B cell (primary cell): ENCODE data around the gene PLAAT3. TPM values are rescaled to one million over a fixed set of nuclear protein-coding genes. Genes with fewer than 3 reads are reported as not detected.
A peak's percentile ranks its signal among the peaks of the same experiment; 100 is the strongest.
"Not testable (repeated sequence)": the region's sequence is repeated elsewhere in the genome, so short reads cannot be mapped to it uniquely, and the experiment has no call there.

Experiments
- ATAC-seq: fragments of 200-7000 bp; cut with Tn5 transposase; one replicate; pipeline ENCODE4 v1.10.0; 2021; ENCODE audit warnings: low read depth, mild to moderate bottlenecking, moderate number of reproducible peaks, moderate library complexity
- CTCF ChIA-PET: fragments of 350-600 bp; sonication (Branson Sonifier 250); formaldehyde crosslinking; loops from one replicate; lab custom pipeline; 2021; ENCODE audit warnings: antibody characterized with exemption, inconsistent platforms; lab: Charles Lee
- POLR2A ChIA-PET: fragments of 350-600 bp; sonication (Branson Sonifier 250); formaldehyde crosslinking; loops from one replicate; lab custom pipeline; 2021; ENCODE audit warnings: antibody characterized with exemption; lab: Charles Lee
- DNase-seq: peaks from one replicate; pipeline ENCODE4 v3.0.0; 2013
- H2AFZ ChIP-seq: 2 replicates; pipeline ENCODE4 v1.6.1; 2012; ENCODE audit warnings: mild to moderate bottlenecking, low read depth, low read length; ENCODE audit not compliant: insufficient read depth, poor library complexity, severe bottlenecking
- H3K27ac ChIP-seq, 2 donors: 1 replicate in 1 of 2; 2 replicates in 1 of 2; pipeline ENCODE4 v1.5.1; 2012 to 2013; ENCODE audit warnings: low read length in 2 of 2, mild to moderate bottlenecking in 2 of 2, moderate library complexity in 1 of 2
- H3K27me3 ChIP-seq, 4 experiments: fragments of 200-600 bp in 1 of 4; sonication (generic) in 1 of 4; replicated peaks in 1 of 4; 1 replicate in 2 of 4; 2 replicates in 2 of 4; pipeline versions ENCODE4 v1.6.1 to v1.7.0; 2013 to 2016; ENCODE audit warnings: low read length in 3 of 4, mild to moderate bottlenecking in 2 of 4, mixed read lengths in 1 of 4, moderate library complexity in 1 of 4; ENCODE audit not compliant: insufficient read depth in 4 of 4, control insufficient read depth in 3 of 4; ENCODE audit errors: control extremely low read depth in 1 of 4
- H3K36me3 ChIP-seq, 2 experiments: replicated peaks in 1 of 2; 1 replicate in 1 of 2; 2 replicates in 1 of 2; pipeline versions ENCODE4 v1.6.1 to v1.7.1; 2013; ENCODE audit warnings: low read length in 1 of 2; ENCODE audit not compliant: insufficient read depth in 2 of 2, control insufficient read depth in 1 of 2; ENCODE audit errors: control extremely low read depth in 1 of 2, extremely low read depth in 1 of 2
- H3K4me1 ChIP-seq, 2 donors: fragments of 200-600 bp in 1 of 2; sonication (generic) in 1 of 2; 1 replicate in 1 of 2; 2 replicates in 1 of 2; pipeline versions ENCODE4 v1.5.1 to v1.6.1; 2013 to 2017; ENCODE audit warnings: low read length in 2 of 2; ENCODE audit not compliant: control insufficient read depth in 2 of 2, insufficient read depth in 2 of 2
- H3K4me2 ChIP-seq: replicated peaks from 2 replicates; pipeline ENCODE3; 2012; ENCODE audit warnings: mild to moderate bottlenecking, low read depth, low read length; ENCODE audit not compliant: poor library complexity, severe bottlenecking
- H3K4me3 ChIP-seq, 5 experiments: fragments of 200-600 bp in 1 of 5; sonication (generic) in 1 of 5; 1 replicate in 3 of 5; 2 replicates in 2 of 5; pipeline versions ENCODE4 v1.5.1 to v1.7.0; 2011 to 2016; ENCODE audit warnings: low read length in 4 of 5, mild to moderate bottlenecking in 4 of 5, low read depth in 2 of 5, control low read depth in 1 of 5, moderate library complexity in 1 of 5; ENCODE audit not compliant: insufficient read depth in 1 of 5; ENCODE audit errors: control extremely low read depth in 1 of 5, extremely low read depth in 1 of 5
- H3K79me2 ChIP-seq: fragments of 200-600 bp; sonication (generic); one replicate; pipeline ENCODE4 v1.6.0; 2016; ENCODE audit warnings: low read length; ENCODE audit not compliant: control insufficient read depth, insufficient read depth
- H3K9ac ChIP-seq: fragments of 200-600 bp; sonication (generic); 2 replicates; pipeline ENCODE4 v1.6.1; 2017; ENCODE audit warnings: mild to moderate bottlenecking, low read length, moderate library complexity
- H3K9me3 ChIP-seq, 3 donors: one replicate each; pipeline versions ENCODE4 v1.6.1 to v1.7.1; 2013; ENCODE audit warnings: low read length in 2 of 3; ENCODE audit not compliant: control insufficient read depth in 2 of 3, insufficient read depth in 1 of 3; ENCODE audit errors: control extremely low read depth in 1 of 3
- H4K20me1 ChIP-seq: 2 replicates; pipeline ENCODE4 v1.6.0; 2012; ENCODE audit warnings: mild to moderate bottlenecking, low read length; ENCODE audit not compliant: insufficient read depth, control insufficient read depth, poor library complexity, severe bottlenecking
- H3K27ac Mint-ChIP-seq: one replicate; pipeline ENCODE4 v1.8.0; 2021; ENCODE audit warnings: mixed read lengths
- H3K27me3 Mint-ChIP-seq: one replicate; pipeline ENCODE4 v1.8.0; 2021; ENCODE audit warnings: mixed read lengths
- H3K4me1 Mint-ChIP-seq: one replicate; pipeline ENCODE4 v1.8.0; 2021; ENCODE audit warnings: mixed read lengths
- H3K4me3 Mint-ChIP-seq: one replicate; pipeline ENCODE4 v1.8.0; 2021; ENCODE audit warnings: mixed read lengths
- H3K9me3 Mint-ChIP-seq: one replicate; pipeline ENCODE4 v1.8.0; 2022; ENCODE audit warnings: mixed read lengths; ENCODE audit not compliant: insufficient read depth
- CTCF ChIP-seq: fragments of 200-600 bp; IDR thresholded peaks from one replicate; pipeline ENCODE4 v1.8.0; 2022; ENCODE audit warnings: antibody characterized with exemption, mild to moderate bottlenecking
- EZH2 ChIP-seq: IDR thresholded peaks from 2 replicates; pipeline ENCODE4 v1.6.1; 2012; ENCODE audit warnings: borderline replicate concordance, low read depth, mild to moderate bottlenecking, moderate library complexity, low read length; ENCODE audit not compliant: insufficient read depth, poor library complexity, severe bottlenecking
- WGBS: methylation state at CpG from one replicate; pipeline ENCODE4 v1.1.5; 2013; ENCODE audit warnings: missing lambda C conversion rate; ENCODE audit not compliant: insufficient coverage; 5-methylcytosine and 5-hydroxymethylcytosine counted together
- intact Hi-C: fragments of 100-400 bp; cut with micrococcal nuclease; formaldehyde crosslinking; loops from one replicate; pipeline ENCODE4 v1.10.0; 2022
- polyA plus RNA-seq: library from polyadenylated mRNA; depleted of rRNA; stranded (reverse); fragments of >200 nt; gene quantifications from 2 replicates; pipeline ENCODE4 v1.2.3, GENCODE V29; 2012
- total RNA-seq, 2 donors: library from RNA; stranded (reverse); fragments of 120-200 nt in 1 of 2; gene quantifications; 1 replicate in 1 of 2; 2 replicates in 1 of 2; pipeline versions ENCODE4 v1.2.3 to v1.2.4, GENCODE V29; 2013 to 2022

The PLAAT3 gene
- total and polyA plus RNA-seq, 2 donors (not counting 1 experiment from before 2014, with no cell fraction given) = 2.3 to 3.1 TPM

GRCh38 chr11:63551889-63552266 lies 62.4 kb downstream of the PLAAT3 start:
- no peak for DNase-seq
- Histone ChIP-seq H3K27ac (no peak overlapping the region), H3K36me3 (no peaks in the 10 kb centered on the region), H2AFZ (no peak overlapping the region), H3K4me1 (peaks cover 9 to 27% of the 10 kb centered on the region in 2 donors), H4K20me1 (no peaks in the 10 kb centered on the region), H3K27me3 (peaks cover 0 to 11% (median 0%) of the 10 kb centered on the region in 4 experiments), H3K9me3 (peaks cover 0 to 4% (median 0%) of the 10 kb centered on the region in 3 donors), H3K9ac (no peak overlapping the region), H3K79me2 (no peaks in the 10 kb centered on the region), H3K4me3 (no peak overlapping the region), H3K4me2 (peak overlapping the region; percentile 3)
- TF ChIP-seq CTCF (no peak), EZH2 (no peak)
- intact Hi-C loops = no loop called here
- ChIA-PET POLR2A (no interaction called here), CTCF (interaction anchor here (1.1 to 1.4 kb wide), 2 partner anchors 15 to 30 kb away, joined by 3 read pairs; no protein-coding TSS in a partner anchor)
- Mint-ChIP-seq H3K4me1 (peaks cover 23% of the 10 kb centered on the region), H3K9me3 (no peaks in the 10 kb centered on the region), H3K27ac (no peak overlapping the region), H3K4me3 (no peak overlapping the region), H3K27me3 (peaks cover 9% of the 10 kb centered on the region)
- no peak for ATAC-seq
- WGBS = 100% methylated on average over 1 of the region's 6 CpGs

GRCh38 chr11:63551091-63551888 lies 62.9 kb downstream of the PLAAT3 start:
- Histone ChIP-seq H3K36me3 (no peaks in the 10 kb centered on the region), H3K27ac (no peak overlapping the region), H3K4me3 (no peak overlapping the region), H4K20me1 (no peaks in the 10 kb centered on the region), H3K9ac (no peak overlapping the region), H3K79me2 (no peaks in the 10 kb centered on the region), H2AFZ (peak overlapping the region; percentile 38), H3K9me3 (peaks cover 0 to 4% (median 0%) of the 10 kb centered on the region in 3 donors), H3K4me1 (peaks cover 9 to 27% of the 10 kb centered on the region in 2 donors), H3K4me2 (peak overlapping the region; percentile 3), H3K27me3 (peaks cover 0 to 11% (median 0%) of the 10 kb centered on the region in 4 experiments)
- Mint-ChIP-seq H3K27me3 (peaks cover 5% of the 10 kb centered on the region), H3K9me3 (no peaks in the 10 kb centered on the region), H3K4me1 (peaks cover 23% of the 10 kb centered on the region), H3K4me3 (peak overlapping the region; percentile 79), H3K27ac (no peak overlapping the region)
- no peak for ATAC-seq
- CTCF ChIA-PET = interaction anchor here (1.1 to 1.4 kb wide), 2 partner anchors 16 to 29 kb away, joined by 3 read pairs; no protein-coding TSS in a partner anchor
- no peak for DNase-seq
- POLR2A ChIA-PET = no interaction called here
- TF ChIP-seq EZH2 = no peak
- intact Hi-C loops = no loop called here
- 41% methylated on average over 25 of the region's 27 CpGs for WGBS

- H3K4me3 Mint-ChIP-seq, H4K20me1 ChIP-seq, intact Hi-C loops, H3K4me3 ChIP-seq, H3K36me3 ChIP-seq, H3K4me2 ChIP-seq, H3K9me3 Mint-ChIP-seq, H3K27ac Mint-ChIP-seq, H3K9me3 ChIP-seq, DNase-seq, H3K79me2 ChIP-seq, H3K27me3 Mint-ChIP-seq, POLR2A ChIA-PET, ATAC-seq, H3K9ac ChIP-seq, H3K27ac ChIP-seq, H2AFZ ChIP-seq: not testable (repeated sequence)
- peaks cover 23% of the 10 kb centered on the region for H3K4me1 Mint-ChIP-seq
- Histone ChIP-seq H3K4me1 (peaks cover 9 to 27% of the 10 kb centered on the region in 2 donors), H3K27me3 (peaks cover 0 to 11% (median 0%) of the 10 kb centered on the region in 4 experiments)
- WGBS = 99% methylated on average over 20 of the region's 31 CpGs
- CTCF ChIA-PET = interaction anchor here (1.6 kb wide), 1 partner anchor 71 kb away, joined by 3 read pairs; no protein-coding TSS in a partner anchor
Measured at GRCh38 chr11:63550156-63550700, 64.0 kb downstream of the PLAAT3 start.
